K562 (cell line): ENCODE measurements around the gene LIN28B. TPM values are rescaled to one million over a fixed set of nuclear protein-coding genes. Genes with fewer than 3 reads are reported as not detected.

ENCODE experiments used
- ATAC-seq: fragments of 200-7000 bp; cut with Tn5 transposase; 3 replicates; pipeline ENCODE4 v1.9.1; 2020; ENCODE audit warnings: moderate library complexity
- BruUV-seq: library from RNA; stranded (reverse); fragments of 400-500 nt; replicated peaks from 2 replicates; lab custom pipeline; 2021; lab: Mats Ljungman, UMichigan
- CTCF ChIA-PET: fragments of 300-600 bp; formaldehyde crosslinking; extraction: SDS; loops from one replicate; lab custom pipeline; 2021; ENCODE audit warnings: low intra/inter-chr PET ratio; lab: Yijun Ruan, JAX
- POLR2A ChIA-PET: fragments of 300-600, 350-650 bp; sonication (Branson Sonifier 250); formaldehyde crosslinking; extraction: SDS; loops from one replicate; lab custom pipeline; 2021; ENCODE audit warnings: antibody characterized with exemption, inconsistent platforms; lab: Yijun Ruan, JAX
- DNase-seq, 4 experiments: peaks; one replicate each; pipeline versions ENCODE4 v3.0.0 to v3.0.0-alpha.2; 2011 to 2018; ENCODE audit warnings: low spot score in 3 of 4, mixed read lengths in 3 of 4; ENCODE audit errors: extremely low read depth in 1 of 4
- FAIRE-seq: peaks from 2 replicates; lab custom pipeline; 2011; peaks lifted over from hg19 to GRCh38; lab: Jason Lieb, UNC
- H2AFZ ChIP-seq: 2 replicates; pipeline ENCODE4 v1.6.0; 2011; ENCODE audit warnings: low read depth, low read length, control low read depth, inconsistent platforms
- H3K27ac ChIP-seq: fragments of 200-600 bp; 3 replicates; pipeline ENCODE4 v1.8.0; 2011; ENCODE audit warnings: low read depth, mild to moderate bottlenecking, control low read depth, inconsistent platforms, low read length, moderate library complexity, mixed read lengths; ENCODE audit errors: extremely low read depth
- H3K27me3 ChIP-seq, 2 experiments: fragments of 300-600 bp in 1 of 2; 2 replicates in 1 of 2; 3 replicates in 1 of 2; pipeline versions ENCODE4 v1.6.0 to v1.8.0; 2011; ENCODE audit warnings: inconsistent platforms in 2 of 2, low read length in 2 of 2, mild to moderate bottlenecking in 1 of 2, mixed read lengths in 1 of 2, moderate library complexity in 1 of 2; ENCODE audit not compliant: control insufficient read depth in 2 of 2, insufficient read depth in 2 of 2
- H3K36me3 ChIP-seq: fragments of 300-600 bp; 3 replicates; pipeline ENCODE4 v1.8.0; 2011; ENCODE audit warnings: mild to moderate bottlenecking, low read length, inconsistent platforms; ENCODE audit not compliant: control insufficient read depth, insufficient read depth
- H3K4me1 ChIP-seq, 2 experiments: fragments of 200-600 bp in 1 of 2; replicated peaks in 1 of 2; 2 replicates in 1 of 2; 3 replicates in 1 of 2; pipeline versions ENCODE4 v1.5.1 to v1.8.0; 2011; ENCODE audit warnings: inconsistent platforms in 2 of 2, low read length in 2 of 2, mild to moderate bottlenecking in 1 of 2, mixed read lengths in 1 of 2, moderate library complexity in 1 of 2; ENCODE audit not compliant: control insufficient read depth in 2 of 2, insufficient read depth in 2 of 2
- H3K4me2 ChIP-seq: 2 replicates; pipeline ENCODE4 v1.6.1; 2011; ENCODE audit warnings: low read length, control low read depth, inconsistent platforms, mixed read lengths; ENCODE audit not compliant: insufficient read depth
- H3K4me3 ChIP-seq: fragments of 200-600 bp; sonication (generic), shearing (Covaris generic); 2 replicates; pipeline ENCODE4 v1.5.1; 2016; ENCODE audit warnings: control low read depth, inconsistent platforms
- H3K79me2 ChIP-seq: fragments of 200-600 bp; 3 replicates; pipeline ENCODE4 v1.8.0; 2011; ENCODE audit warnings: low read length, inconsistent platforms; ENCODE audit not compliant: control insufficient read depth, insufficient read depth
- H3K9ac ChIP-seq, 2 experiments: 2 replicates each; pipeline versions ENCODE4 v1.6.0 to v1.6.1; 2011; ENCODE audit warnings: low read depth in 2 of 2, low read length in 2 of 2, control low read depth in 1 of 2, inconsistent platforms in 1 of 2, mild to moderate bottlenecking in 1 of 2, mixed read lengths in 1 of 2; ENCODE audit not compliant: insufficient read depth in 1 of 2
- H3K9me1 ChIP-seq: one replicate; pipeline ENCODE4 v1.6.0; 2011; ENCODE audit warnings: inconsistent platforms, mild to moderate bottlenecking, low read length, moderate library complexity; ENCODE audit not compliant: control insufficient read depth, insufficient read depth
- H3K9me3 ChIP-seq: replicated peaks from 2 replicates; pipeline ENCODE4 v1.5.1; 2011; ENCODE audit warnings: low read depth, low read length, inconsistent platforms; ENCODE audit not compliant: control insufficient read depth, insufficient read depth
- H4K20me1 ChIP-seq: replicated peaks from 2 replicates; pipeline ENCODE4 v1.6.1; 2011; ENCODE audit warnings: low read length, inconsistent platforms, mixed read lengths; ENCODE audit not compliant: control insufficient read depth, insufficient read depth
- BHLHE40 ChIP-seq: IDR thresholded peaks from 2 replicates; pipeline ENCODE4 v1.6.1; 2011; ENCODE audit warnings: low read length, improper control_type of control experiment
- BRCA1 ChIP-seq, 2 experiments: fragments of 450-650 bp in 1 of 2; sonication (generic) in 1 of 2; formaldehyde crosslinking in 1 of 2; IDR thresholded peaks; 2 replicates each; pipeline versions ENCODE4 v1.5.0 to v1.6.1; 2017 to 2020; ENCODE audit warnings: mild to moderate bottlenecking in 1 of 2, missing genetic modification reagents in 1 of 2
- CBX2 ChIP-seq: fragments of 200-600 bp; sonication (generic); IDR thresholded peaks from one replicate; pipeline ENCODE4 v1.6.1; 2012; ENCODE audit warnings: mild to moderate bottlenecking, low read length, inconsistent platforms; ENCODE audit not compliant: insufficient read depth, poor library complexity, severe bottlenecking
- CSDE1 ChIP-seq, 2 experiments: fragments of 450-650 bp; IDR thresholded peaks; 2 replicates each; pipeline ENCODE4 v1.6.1; 2016; ENCODE audit warnings: mild to moderate bottlenecking in 1 of 2
- ESRRB ChIP-seq: fragments of 250-450 bp; sonication (Bioruptor Pico); IDR thresholded peaks from 2 replicates; pipeline ENCODE4 v1.5.0; 2020; ENCODE audit warnings: mild to moderate bottlenecking, moderate library complexity, borderline replicate concordance
- NR3C1 ChIP-seq: sonication (generic); formaldehyde crosslinking; IDR thresholded peaks from 2 replicates; pipeline ENCODE4 v1.8.1; 2022; ENCODE audit warnings: missing genetic modification reagents
- SREBF1 ChIP-seq: fragments of 150-350 bp; IDR thresholded peaks from 2 replicates; pipeline ENCODE4 v1.6.1; 2014; ENCODE audit warnings: antibody characterized with exemption, low read depth, low read length, borderline replicate concordance
- SUPT5H ChIP-seq: fragments of 450-650 bp; IDR thresholded peaks from 2 replicates; pipeline ENCODE4 v1.6.1; 2016
- TEAD1 ChIP-seq, 2 experiments: fragments of 450-650 bp in 1 of 2; sonication (generic) in 1 of 2; formaldehyde crosslinking; IDR thresholded peaks; 2 replicates each; pipeline versions ENCODE4 v1.4.0 to v1.8.0; 2020 to 2022; ENCODE audit warnings: mild to moderate bottlenecking in 2 of 2, missing genetic modification reagents in 1 of 2
- ZNF384 ChIP-seq: IDR thresholded peaks from 2 replicates; pipeline ENCODE4 v1.6.1; 2012; ENCODE audit warnings: low read depth, low read length, improper control_type of control experiment
- WGBS: fragments of 100-300 bp; shearing (Covaris generic); methylation state at CpG from one replicate; pipeline ENCODE4 v1.1.6; 2016; ENCODE audit warnings: low coverage, mixed read lengths; ENCODE audit not compliant: insufficient coverage; ENCODE audit errors: missing lambda C conversion rate; 5-methylcytosine and 5-hydroxymethylcytosine counted together
- in situ Hi-C: fragments of 300-500 bp; cut with MboI; formaldehyde crosslinking; loops from 4 replicates; pipeline ENCODE4 v1.15.0; 2018; ENCODE audit warnings: inconsistent platforms, mixed read lengths
- intact Hi-C: fragments of 100-400 bp; cut with micrococcal nuclease; formaldehyde crosslinking; loops from 2 replicates; pipeline ENCODE4 v1.14.2; 2022
- polyA plus RNA-seq, 8 experiments: library from polyadenylated mRNA; depleted of rRNA in 4 of 8; stranded (reverse) in 5 of 8; unstranded in 3 of 8; fragments of >200 nt; fragmentation: Nextera tagmentation in 2 of 8; fragmentation: Illumina TruSeq in 1 of 8; extraction: Ambion mirVana in 2 of 8; extraction: Trizol in 1 of 8; gene quantifications; 2 replicates each; pipeline versions ENCODE4 v1.2.1 to v1.2.3, GENCODE V29; 2011 to 2014; ENCODE audit warnings: inconsistent platforms in 1 of 8, missing spikeins in 1 of 8
- total RNA-seq, 7 experiments: library from RNA; depleted of rRNA in 6 of 7; stranded (reverse); fragments of >200 nt in 6 of 7; fragmentation: Illumina TruSeq in 2 of 7; extraction: Trizol in 2 of 7; gene quantifications; 2 replicates each; pipeline versions ENCODE4 v1.2.1 to v1.2.3, GENCODE V29; 2011 to 2021; ENCODE audit warnings: low replicate concordance in 1 of 7
- TF ChIP-seq, protein P1 (sequence below): IDR thresholded peaks from 2 replicates; pipeline ENCODE4 v1.6.1; 2014; ENCODE audit warnings: antibody characterized with exemption
- TF ChIP-seq, protein P2 (sequence below), 3 experiments: fragments of 200-800 bp in 1 of 3; fragments of 250-450 bp in 1 of 3; fragments of 450-650 bp in 1 of 3; sonication (Bioruptor Pico) in 1 of 3; sonication (Bioruptor generic) in 1 of 3; formaldehyde crosslinking in 1 of 3; IDR thresholded peaks; 2 replicates each; pipeline versions ENCODE4 v1.6.1 to v1.8.0; 2016 to 2022; ENCODE audit warnings: mild to moderate bottlenecking in 2 of 3, missing genetic modification characterization in 2 of 3, missing compliant biosample characterization in 1 of 3, moderate library complexity in 1 of 3
- TF ChIP-seq, protein P3 (sequence below): sonication (generic); formaldehyde crosslinking; IDR thresholded peaks from 2 replicates; pipeline ENCODE4 v1.8.0; 2022; ENCODE audit warnings: mild to moderate bottlenecking, missing genetic modification reagents

LIN28B gene
- total and polyA plus RNA-seq, 9 of the 15 experiments (the other 6 are each of a cell fraction or from before 2014, with no cell fraction given): 20.9 to 77.3 (median 42.1) TPM

DNA sequence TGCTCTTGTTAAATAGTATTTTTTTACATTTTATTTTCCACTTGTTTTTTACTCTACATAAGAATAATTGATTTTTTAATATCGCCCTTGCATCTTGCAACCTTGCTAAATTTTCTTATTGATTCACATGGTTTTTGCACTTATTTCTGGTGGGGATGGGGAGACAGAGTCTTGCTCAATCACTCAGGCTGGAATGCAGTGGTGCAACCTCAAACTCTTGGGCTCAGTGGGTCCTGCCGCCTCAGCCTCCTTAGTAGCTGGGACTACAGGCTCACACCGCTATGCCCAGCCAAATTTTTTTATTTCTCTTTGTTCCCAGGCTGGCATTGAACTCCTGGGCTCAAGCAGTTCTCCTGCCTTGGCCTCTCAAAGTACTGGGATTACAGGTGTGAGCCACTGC, 30.3 kb downstream of the LIN28B start:
- no peaks in the 10 kb centered on the region for H4K20me1 ChIP-seq
- H3K27ac ChIP-seq: no peak overlapping the region
- BruUV-seq: no TSS peak
- no peak overlapping the region for H3K4me3 ChIP-seq
- H3K9ac ChIP-seq: no peak overlapping the region
- DNase-seq (no peak), ATAC-seq (0 out of 3 replicates have a peak, but pooled peaks have one; percentile 23), FAIRE-seq (no peak)
- ChIA-PET POLR2A (no interaction called here), CTCF (no interaction called here)
- H3K79me2 ChIP-seq: peaks cover 63% of the 10 kb centered on the region
- no peak for TF ChIP-seq SREBF1
- TF ChIP-seq SUPT5H: no peak
- TF ChIP-seq CBX2: no peak
- TF ChIP-seq ZNF384: no peak
- no peak for TF ChIP-seq TEAD1 (CRISPR knock-in tag; IDR thresholded peaks at IDR 0.05)
- TF ChIP-seq BHLHE40: no peak
- no peak for TF ChIP-seq BRCA1 (IDR thresholded peaks at IDR 0.05)
- no peak for TF ChIP-seq BRCA1 (CRISPR knock-in tag; IDR thresholded peaks at IDR 0.05)
- TF ChIP-seq, protein P1, sequence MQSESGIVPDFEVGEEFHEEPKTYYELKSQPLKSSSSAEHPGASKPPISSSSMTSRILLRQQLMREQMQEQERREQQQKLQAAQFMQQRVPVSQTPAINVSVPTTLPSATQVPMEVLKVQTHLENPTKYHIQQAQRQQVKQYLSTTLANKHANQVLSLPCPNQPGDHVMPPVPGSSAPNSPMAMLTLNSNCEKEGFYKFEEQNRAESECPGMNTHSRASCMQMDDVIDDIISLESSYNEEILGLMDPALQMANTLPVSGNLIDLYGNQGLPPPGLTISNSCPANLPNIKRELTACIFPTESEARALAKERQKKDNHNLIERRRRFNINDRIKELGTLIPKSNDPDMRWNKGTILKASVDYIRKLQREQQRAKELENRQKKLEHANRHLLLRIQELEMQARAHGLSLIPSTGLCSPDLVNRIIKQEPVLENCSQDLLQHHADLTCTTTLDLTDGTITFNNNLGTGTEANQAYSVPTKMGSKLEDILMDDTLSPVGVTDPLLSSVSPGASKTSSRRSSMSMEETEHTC: no peak
- TF ChIP-seq, protein P2, sequence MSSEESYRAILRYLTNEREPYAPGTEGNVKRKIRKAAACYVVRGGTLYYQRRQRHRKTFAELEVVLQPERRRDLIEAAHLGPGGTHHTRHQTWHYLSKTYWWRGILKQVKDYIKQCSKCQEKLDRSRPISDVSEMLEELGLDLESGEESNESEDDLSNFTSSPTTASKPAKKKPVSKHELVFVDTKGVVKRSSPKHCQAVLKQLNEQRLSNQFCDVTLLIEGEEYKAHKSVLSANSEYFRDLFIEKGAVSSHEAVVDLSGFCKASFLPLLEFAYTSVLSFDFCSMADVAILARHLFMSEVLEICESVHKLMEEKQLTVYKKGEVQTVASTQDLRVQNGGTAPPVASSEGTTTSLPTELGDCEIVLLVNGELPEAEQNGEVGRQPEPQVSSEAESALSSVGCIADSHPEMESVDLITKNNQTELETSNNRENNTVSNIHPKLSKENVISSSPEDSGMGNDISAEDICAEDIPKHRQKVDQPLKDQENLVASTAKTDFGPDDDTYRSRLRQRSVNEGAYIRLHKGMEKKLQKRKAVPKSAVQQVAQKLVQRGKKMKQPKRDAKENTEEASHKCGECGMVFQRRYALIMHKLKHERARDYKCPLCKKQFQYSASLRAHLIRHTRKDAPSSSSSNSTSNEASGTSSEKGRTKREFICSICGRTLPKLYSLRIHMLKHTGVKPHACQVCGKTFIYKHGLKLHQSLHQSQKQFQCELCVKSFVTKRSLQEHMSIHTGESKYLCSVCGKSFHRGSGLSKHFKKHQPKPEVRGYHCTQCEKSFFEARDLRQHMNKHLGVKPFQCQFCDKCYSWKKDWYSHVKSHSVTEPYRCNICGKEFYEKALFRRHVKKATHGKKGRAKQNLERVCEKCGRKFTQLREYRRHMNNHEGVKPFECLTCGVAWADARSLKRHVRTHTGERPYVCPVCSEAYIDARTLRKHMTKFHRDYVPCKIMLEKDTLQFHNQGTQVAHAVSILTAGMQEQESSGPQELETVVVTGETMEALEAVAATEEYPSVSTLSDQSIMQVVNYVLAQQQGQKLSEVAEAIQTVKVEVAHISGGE (CRISPR knock-in tag; IDR thresholded peaks at IDR 0.05): no peak
- TF ChIP-seq ESRRB (CRISPR knock-in tag): no peak
- TF ChIP-seq CSDE1 (IDR thresholded peaks at IDR 0.05): no peak
- TF ChIP-seq, protein P3, sequence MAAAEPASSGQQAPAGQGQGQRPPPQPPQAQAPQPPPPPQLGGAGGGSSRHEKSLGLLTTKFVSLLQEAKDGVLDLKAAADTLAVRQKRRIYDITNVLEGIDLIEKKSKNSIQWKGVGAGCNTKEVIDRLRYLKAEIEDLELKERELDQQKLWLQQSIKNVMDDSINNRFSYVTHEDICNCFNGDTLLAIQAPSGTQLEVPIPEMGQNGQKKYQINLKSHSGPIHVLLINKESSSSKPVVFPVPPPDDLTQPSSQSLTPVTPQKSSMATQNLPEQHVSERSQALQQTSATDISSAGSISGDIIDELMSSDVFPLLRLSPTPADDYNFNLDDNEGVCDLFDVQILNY (CRISPR knock-in tag): no peak
- no peak for TF ChIP-seq NR3C1 (CRISPR knock-in tag)
- no peaks in the 10 kb centered on the region for H3K4me1 ChIP-seq
- H3K9me3 ChIP-seq: no peaks in the 10 kb centered on the region; the same call in none of the 2 replicates
- in situ Hi-C loops (no loop called here), intact Hi-C loops (no loop called here)
- no peak overlapping the region for H3K4me2 ChIP-seq
- WGBS: 92% methylated on average over 3 of the region's 3 CpGs
- no peaks in the 10 kb centered on the region for H3K27me3 ChIP-seq
- no peaks in the 10 kb centered on the region for H3K9me1 ChIP-seq
- no peak overlapping the region for H2AFZ ChIP-seq
- H3K36me3 ChIP-seq: peaks cover 46% of the 10 kb centered on the region
